ENCODE measurements around the gene DDX1.

DNA sequence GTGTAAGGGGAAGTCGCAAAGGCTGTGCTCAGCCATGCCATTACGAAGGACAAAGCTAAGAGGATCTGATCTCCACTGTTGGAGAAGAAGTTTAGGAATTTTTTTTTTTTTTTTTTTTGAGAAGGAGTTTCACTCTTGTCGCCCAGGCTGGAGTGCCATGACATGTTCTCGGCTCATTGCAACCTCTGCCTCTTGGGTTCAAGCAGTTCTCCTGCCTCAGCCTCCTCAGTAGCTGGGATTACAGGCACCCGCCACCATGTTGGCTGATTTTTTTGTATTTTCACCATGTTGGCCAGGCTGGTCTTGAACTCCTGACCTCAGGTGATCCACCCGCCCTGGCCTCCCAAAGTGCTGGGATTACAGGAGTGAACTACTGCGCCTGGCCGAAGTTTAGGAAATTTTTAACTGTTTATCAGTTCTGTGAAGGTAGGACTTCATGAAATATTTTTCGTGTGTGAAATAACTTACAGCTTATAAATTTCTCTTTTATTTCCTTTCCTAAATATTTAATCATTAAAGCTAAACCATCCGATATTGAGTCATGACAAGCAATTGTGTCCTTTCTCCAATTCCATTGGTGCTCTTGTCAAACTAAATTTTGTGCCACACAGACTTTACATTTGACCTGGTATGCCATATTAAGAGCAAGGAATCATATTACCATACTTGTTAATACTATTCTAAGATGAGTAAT, 22.2 kb downstream of the DDX1 start:
- TF ChIP-seq, protein P1, sequence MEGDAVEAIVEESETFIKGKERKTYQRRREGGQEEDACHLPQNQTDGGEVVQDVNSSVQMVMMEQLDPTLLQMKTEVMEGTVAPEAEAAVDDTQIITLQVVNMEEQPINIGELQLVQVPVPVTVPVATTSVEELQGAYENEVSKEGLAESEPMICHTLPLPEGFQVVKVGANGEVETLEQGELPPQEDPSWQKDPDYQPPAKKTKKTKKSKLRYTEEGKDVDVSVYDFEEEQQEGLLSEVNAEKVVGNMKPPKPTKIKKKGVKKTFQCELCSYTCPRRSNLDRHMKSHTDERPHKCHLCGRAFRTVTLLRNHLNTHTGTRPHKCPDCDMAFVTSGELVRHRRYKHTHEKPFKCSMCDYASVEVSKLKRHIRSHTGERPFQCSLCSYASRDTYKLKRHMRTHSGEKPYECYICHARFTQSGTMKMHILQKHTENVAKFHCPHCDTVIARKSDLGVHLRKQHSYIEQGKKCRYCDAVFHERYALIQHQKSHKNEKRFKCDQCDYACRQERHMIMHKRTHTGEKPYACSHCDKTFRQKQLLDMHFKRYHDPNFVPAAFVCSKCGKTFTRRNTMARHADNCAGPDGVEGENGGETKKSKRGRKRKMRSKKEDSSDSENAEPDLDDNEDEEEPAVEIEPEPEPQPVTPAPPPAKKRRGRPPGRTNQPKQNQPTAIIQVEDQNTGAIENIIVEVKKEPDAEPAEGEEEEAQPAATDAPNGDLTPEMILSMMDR (IDR thresholded peaks at IDR 0.05; ENCODE audit: insufficient read depth, low read length, poor library complexity, severe bottlenecking): no peak
- TF ChIP-seq EZH2phosphoT487 (conservative IDR thresholded peaks at IDR 0.05; ENCODE audit: low read length): no peak
